Activated CD4-positive, alpha-beta T cell treated with anti-CD3 and anti-CD28 coated beads, Interleukin-2, amount 10 ng/mL, durations not matched to agents 24 days and 14 days (primary cell): Measurements from ENCODE around the gene ATRAID. TPM values are rescaled to one million over a fixed set of nuclear protein-coding genes. Genes with fewer than 3 reads are reported as not detected.

ENCODE experiments used
- DNase-seq: peaks from one replicate; pipeline ENCODE4 v3.0.0; 2022
- H3K27ac Mint-ChIP-seq: one replicate; pipeline ENCODE4 v1.8.0; 2022; ENCODE audit warnings: mild to moderate bottlenecking, mixed read lengths
- H3K27me3 Mint-ChIP-seq: one replicate; pipeline ENCODE4 v1.8.0; 2022; ENCODE audit warnings: mixed read lengths
- H3K36me3 Mint-ChIP-seq: one replicate; pipeline ENCODE4 v1.8.0; 2022; ENCODE audit warnings: low read depth, mild to moderate bottlenecking, mixed read lengths
- H3K4me1 Mint-ChIP-seq: one replicate; pipeline ENCODE4 v1.8.0; 2021; ENCODE audit warnings: mixed read lengths
- H3K4me3 Mint-ChIP-seq: one replicate; pipeline ENCODE4 v1.8.0; 2022; ENCODE audit warnings: mild to moderate bottlenecking, moderate library complexity, mixed read lengths
- H3K9me3 Mint-ChIP-seq: one replicate; pipeline ENCODE4 v1.8.0; 2021; ENCODE audit warnings: mixed read lengths
- intact Hi-C: fragments of 100-400 bp; cut with micrococcal nuclease; formaldehyde crosslinking; loops from one replicate; pipeline ENCODE4 v1.15.1; 2023
- total RNA-seq: library from RNA; stranded (reverse); gene quantifications from 2 replicates; pipeline ENCODE4 v1.2.3, GENCODE V29; 2022

ATRAID gene
- total RNA-seq, 1 donor from 2014 or later: 120 TPM

GRCh38 chr2:27218614-27219013 is 6.8 kb downstream of the ATRAID start:
- Mint-ChIP-seq H3K36me3 (peaks cover 72% of the 10 kb centered on the region), H3K27me3 (no peaks in the 10 kb centered on the region), H3K9me3 (peaks cover 3% of the 10 kb centered on the region), H3K27ac (peak overlapping the region; percentile 64), H3K4me3 (peak overlapping the region; percentile 98), H3K4me1 (peaks cover 31% of the 10 kb centered on the region)
- intact Hi-C loops: loop anchor here (5.0 kb wide), 2 partner anchors 104 to 209 kb away; partner anchors contain the start of genes MPV17 and NRBP1
- DNase-seq: no peak

GRCh38 chr2:27219091-27219490 is 7.2 kb downstream of the ATRAID start:
- peak overlapping the region; percentile 98 for H3K4me3 Mint-ChIP-seq
- intact Hi-C loops: loop anchor here (5.0 kb wide), 2 partner anchors 103 to 208 kb away; partner anchors contain the start of genes MPV17 and NRBP1
- peaks cover 30% of the 10 kb centered on the region for H3K4me1 Mint-ChIP-seq
- H3K27me3 Mint-ChIP-seq: no peaks in the 10 kb centered on the region
- H3K9me3 Mint-ChIP-seq: peaks cover 3% of the 10 kb centered on the region
- H3K27ac Mint-ChIP-seq: peak overlapping the region; percentile 64
- peaks cover 71% of the 10 kb centered on the region for H3K36me3 Mint-ChIP-seq
- no peak for DNase-seq

- no peak overlapping the region for H3K4me3 Mint-ChIP-seq
- H3K4me1 Mint-ChIP-seq: peaks cover 30% of the 10 kb centered on the region
- H3K36me3 Mint-ChIP-seq: peaks cover 76% of the 10 kb centered on the region
- H3K9me3 Mint-ChIP-seq: peaks cover 3% of the 10 kb centered on the region
- intact Hi-C loops: no loop called here
- no peak for DNase-seq
- no peak overlapping the region for H3K27ac Mint-ChIP-seq
- H3K27me3 Mint-ChIP-seq: no peaks in the 10 kb centered on the region
Measured at GRCh38 chr2:27220091-27220490, 8.2 kb downstream of the ATRAID start.

DNA sequence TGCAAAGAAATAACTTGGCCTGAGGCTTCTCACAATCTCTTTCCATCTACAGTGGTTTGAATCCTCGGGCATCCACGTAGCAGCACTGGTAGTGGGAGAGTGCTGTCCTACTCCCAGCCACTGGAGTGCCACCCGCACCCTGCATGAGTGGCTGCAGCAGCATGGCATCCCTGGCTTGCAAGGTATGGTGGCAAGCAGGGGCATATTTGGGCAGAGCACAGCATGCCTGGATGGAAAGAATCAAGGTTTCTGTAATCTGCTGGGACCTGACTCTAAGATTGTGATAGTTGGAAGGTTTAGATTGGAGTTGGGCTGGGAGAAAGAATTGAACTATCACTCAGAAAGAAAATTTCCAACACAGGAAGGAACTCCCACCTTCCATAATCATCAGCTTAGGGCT is 9.3 kb downstream of the ATRAID start:
- H3K9me3 Mint-ChIP-seq: peaks cover 3% of the 10 kb centered on the region
- no peaks in the 10 kb centered on the region for H3K27me3 Mint-ChIP-seq
- H3K4me1 Mint-ChIP-seq: peaks cover 27% of the 10 kb centered on the region
- no peak overlapping the region for H3K4me3 Mint-ChIP-seq
- intact Hi-C loops: no loop called here
- peaks cover 77% of the 10 kb centered on the region for H3K36me3 Mint-ChIP-seq
- DNase-seq: no peak
- H3K27ac Mint-ChIP-seq: peak overlapping the region; percentile 5

- Mint-ChIP-seq H3K27me3 (no peaks in the 10 kb centered on the region), H3K4me3 (no peak overlapping the region), H3K27ac (no peak overlapping the region), H3K4me1 (peaks cover 19% of the 10 kb centered on the region), H3K36me3 (peaks cover 76% of the 10 kb centered on the region), H3K9me3 (no peaks in the 10 kb centered on the region)
- no peak for DNase-seq
- intact Hi-C loops: no loop called here
Measured at GRCh38 chr2:27222407-27222806, 10.6 kb downstream of the ATRAID start.

DNA sequence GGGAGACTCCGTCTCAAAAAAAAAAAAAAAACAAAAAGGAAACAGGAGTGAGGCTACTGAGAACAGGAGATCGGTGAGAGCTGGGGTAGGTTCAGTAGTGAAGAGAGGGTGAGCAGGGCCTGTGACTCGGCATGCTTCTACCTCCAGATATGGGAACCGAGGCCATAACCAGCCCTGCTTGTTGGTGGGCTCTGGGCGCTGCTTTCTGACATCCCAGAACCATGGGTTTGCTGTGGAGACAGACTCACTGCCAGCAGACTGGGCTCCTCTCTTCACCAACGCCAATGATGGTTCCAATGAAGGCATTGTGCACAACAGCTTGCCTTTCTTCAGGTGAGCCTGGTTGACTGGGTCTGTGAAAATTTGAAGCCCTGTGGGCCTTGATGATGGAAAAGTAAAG is 11.6 kb downstream of the ATRAID start:
- Mint-ChIP-seq H3K27ac (no peak overlapping the region), H3K36me3 (peaks cover 75% of the 10 kb centered on the region), H3K27me3 (no peaks in the 10 kb centered on the region), H3K9me3 (no peaks in the 10 kb centered on the region), H3K4me1 (peaks cover 11% of the 10 kb centered on the region), H3K4me3 (no peak overlapping the region)
- intact Hi-C loops: no loop called here
- DNase-seq: no peak

DNA sequence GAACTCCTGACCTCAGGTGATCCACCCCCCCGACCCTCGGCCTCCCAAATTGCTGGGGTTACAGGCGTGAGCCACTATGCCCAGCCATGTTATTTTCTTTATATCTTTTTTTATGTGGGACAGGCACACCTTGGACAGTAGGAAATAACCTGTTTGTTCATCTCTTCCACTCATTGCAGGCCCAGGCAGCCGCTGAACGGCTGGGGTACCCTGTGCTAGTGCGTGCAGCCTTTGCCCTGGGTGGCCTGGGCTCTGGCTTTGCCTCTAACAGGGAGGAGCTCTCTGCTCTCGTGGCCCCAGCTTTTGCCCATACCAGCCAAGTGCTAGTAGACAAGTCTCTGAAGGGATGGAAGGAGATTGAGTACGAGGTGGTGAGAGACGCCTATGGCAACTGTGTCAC is 13.7 kb downstream of the ATRAID start:
- H3K36me3 Mint-ChIP-seq: peaks cover 71% of the 10 kb centered on the region
- intact Hi-C loops: no loop called here
- no peak for DNase-seq
- no peaks in the 10 kb centered on the region for H3K9me3 Mint-ChIP-seq
- H3K27ac Mint-ChIP-seq: no peak overlapping the region
- H3K4me3 Mint-ChIP-seq: no peak overlapping the region
- H3K27me3 Mint-ChIP-seq: no peaks in the 10 kb centered on the region
- H3K4me1 Mint-ChIP-seq: peaks cover 4% of the 10 kb centered on the region

GRCh38 chr2:27227501-27227900 is 15.7 kb downstream of the ATRAID start:
- Mint-ChIP-seq H3K4me3 (no peak overlapping the region), H3K9me3 (no peaks in the 10 kb centered on the region), H3K36me3 (peaks cover 76% of the 10 kb centered on the region), H3K27me3 (no peaks in the 10 kb centered on the region), H3K4me1 (no peaks in the 10 kb centered on the region), H3K27ac (no peak overlapping the region)
- DNase-seq: no peak
- intact Hi-C loops: no loop called here

- no peak for DNase-seq
- H3K4me1 Mint-ChIP-seq: no peaks in the 10 kb centered on the region
- intact Hi-C loops: no loop called here
- no peak overlapping the region for H3K27ac Mint-ChIP-seq
- H3K4me3 Mint-ChIP-seq: no peak overlapping the region
- H3K27me3 Mint-ChIP-seq: no peaks in the 10 kb centered on the region
- H3K9me3 Mint-ChIP-seq: no peaks in the 10 kb centered on the region
- H3K36me3 Mint-ChIP-seq: peaks cover 79% of the 10 kb centered on the region
Measured at GRCh38 chr2:27231921-27232320, 20.1 kb downstream of the ATRAID start.

GRCh38 chr2:27233341-27233740 is 21.5 kb downstream of the ATRAID start:
- intact Hi-C loops: no loop called here
- no peak overlapping the region for H3K4me3 Mint-ChIP-seq
- H3K27me3 Mint-ChIP-seq: no peaks in the 10 kb centered on the region
- H3K36me3 Mint-ChIP-seq: peaks cover 79% of the 10 kb centered on the region
- no peak for DNase-seq
- H3K27ac Mint-ChIP-seq: no peak overlapping the region
- no peaks in the 10 kb centered on the region for H3K4me1 Mint-ChIP-seq
- no peaks in the 10 kb centered on the region for H3K9me3 Mint-ChIP-seq

- Mint-ChIP-seq H3K4me1 (peaks cover under 1% of the 10 kb centered on the region), H3K4me3 (no peak overlapping the region), H3K27me3 (no peaks in the 10 kb centered on the region), H3K27ac (no peak overlapping the region), H3K9me3 (no peaks in the 10 kb centered on the region), H3K36me3 (peaks cover 83% of the 10 kb centered on the region)
- intact Hi-C loops: no loop called here
- DNase-seq: no peak
Measured at GRCh38 chr2:27236136-27236535, 24.3 kb downstream of the ATRAID start.

GRCh38 chr2:27236626-27237025 is 24.8 kb downstream of the ATRAID start:
- no peak overlapping the region for H3K27ac Mint-ChIP-seq
- H3K36me3 Mint-ChIP-seq: peaks cover 83% of the 10 kb centered on the region
- H3K9me3 Mint-ChIP-seq: no peaks in the 10 kb centered on the region
- no peak overlapping the region for H3K4me3 Mint-ChIP-seq
- H3K4me1 Mint-ChIP-seq: peaks cover 5% of the 10 kb centered on the region
- H3K27me3 Mint-ChIP-seq: no peaks in the 10 kb centered on the region
- DNase-seq: no peak
- intact Hi-C loops: no loop called here

- DNase-seq: no peak
- Mint-ChIP-seq H3K36me3 (peaks cover 81% of the 10 kb centered on the region), H3K4me3 (no peak overlapping the region)
Measured at GRCh38 chr2:27237341-27237945, 25.6 kb downstream of the ATRAID start.

GRCh38 chr2:27238976-27239375 is 27.1 kb downstream of the ATRAID start:
- intact Hi-C loops: no loop called here
- Mint-ChIP-seq H3K9me3 (no peaks in the 10 kb centered on the region), H3K27ac (no peak overlapping the region), H3K36me3 (peaks cover 81% of the 10 kb centered on the region), H3K27me3 (no peaks in the 10 kb centered on the region), H3K4me3 (no peak overlapping the region), H3K4me1 (peaks cover 5% of the 10 kb centered on the region)
- DNase-seq: no peak

More at GRCh38 chr2:27237341-27237945, 25.6 kb downstream of the ATRAID start:
- no peaks in the 10 kb centered on the region for H3K9me3 Mint-ChIP-seq
- H3K27ac Mint-ChIP-seq: no peak overlapping the region
- H3K27me3 Mint-ChIP-seq: no peaks in the 10 kb centered on the region
- peaks cover 5% of the 10 kb centered on the region for H3K4me1 Mint-ChIP-seq
- intact Hi-C loops: no loop called here

DNA sequence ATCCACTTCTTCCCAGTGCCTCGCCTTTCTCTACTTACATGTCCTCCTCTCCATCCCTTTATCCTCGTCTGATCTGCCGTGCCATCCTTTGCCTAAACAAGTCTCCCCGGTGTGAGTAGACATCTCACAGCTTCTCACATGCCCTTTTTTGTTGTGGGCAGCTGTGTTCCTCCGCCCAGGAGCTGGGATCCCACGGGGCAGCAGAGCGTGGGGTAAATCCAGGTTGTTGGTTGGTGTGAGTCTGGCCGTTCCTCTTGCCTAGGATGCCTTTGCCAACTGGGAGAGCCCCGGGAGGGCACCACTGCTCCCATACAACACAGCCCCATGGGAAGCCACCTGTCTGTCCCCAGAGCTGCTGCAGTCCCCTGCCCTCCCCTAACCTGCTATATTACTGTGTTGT is 28.6 kb downstream of the ATRAID start:
- Mint-ChIP-seq H3K4me3 (no peak overlapping the region), H3K36me3 (peaks cover 73% of the 10 kb centered on the region), H3K4me1 (peaks cover 5% of the 10 kb centered on the region), H3K9me3 (no peaks in the 10 kb centered on the region), H3K27me3 (no peaks in the 10 kb centered on the region), H3K27ac (no peak overlapping the region)
- no peak for DNase-seq
- intact Hi-C loops: no loop called here
